Fibroblast of gingiva (primary cell): ENCODE measurements around the gene SMG6.
A peak's percentile ranks its signal among the peaks of the same experiment; 100 is the strongest.
"Not testable (repeated sequence)": the region's sequence is repeated elsewhere in the genome, so short reads cannot be mapped to it uniquely, and the experiment has no call there.

Source experiments
- DNase-seq: peaks from one replicate; pipeline ENCODE4 v3.0.0-alpha.2; 2011; ENCODE audit warnings: low read depth

SMG6 gene

DNA sequence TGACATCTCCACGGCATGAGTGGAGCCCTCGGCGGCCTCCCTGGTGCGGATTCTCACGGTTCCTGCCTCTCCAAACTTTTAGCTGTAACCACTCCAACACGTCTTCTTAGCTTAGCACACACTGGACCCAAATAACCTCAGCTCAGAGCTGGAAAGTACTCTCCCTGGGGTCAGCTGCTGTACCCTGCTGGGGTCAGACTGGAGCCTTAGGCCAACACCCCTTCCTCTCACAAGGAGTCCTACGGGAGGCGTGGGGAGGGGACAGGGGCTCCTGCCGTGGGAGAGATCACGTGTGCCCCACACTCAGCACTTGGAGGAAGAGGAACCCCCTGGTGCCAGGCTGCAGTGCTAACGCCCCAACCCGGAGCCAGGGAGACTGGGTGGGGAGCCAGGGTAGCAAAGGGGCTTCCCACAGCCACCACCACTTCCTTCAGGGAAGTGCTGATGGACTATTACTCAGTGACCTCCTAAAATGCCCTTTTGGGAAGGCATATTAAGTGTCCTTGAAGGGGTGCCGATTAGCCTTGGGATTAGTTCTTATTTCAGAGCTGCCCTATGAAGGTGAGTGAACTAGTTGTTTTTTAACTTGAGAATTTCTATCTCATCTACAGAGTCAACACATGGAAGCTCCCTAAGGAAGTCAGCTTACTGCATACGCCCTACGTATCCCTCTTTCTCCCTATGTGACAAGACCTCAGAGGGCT is 124.6 kb downstream of the SMG6 start:
- no peak for DNase-seq

DNA sequence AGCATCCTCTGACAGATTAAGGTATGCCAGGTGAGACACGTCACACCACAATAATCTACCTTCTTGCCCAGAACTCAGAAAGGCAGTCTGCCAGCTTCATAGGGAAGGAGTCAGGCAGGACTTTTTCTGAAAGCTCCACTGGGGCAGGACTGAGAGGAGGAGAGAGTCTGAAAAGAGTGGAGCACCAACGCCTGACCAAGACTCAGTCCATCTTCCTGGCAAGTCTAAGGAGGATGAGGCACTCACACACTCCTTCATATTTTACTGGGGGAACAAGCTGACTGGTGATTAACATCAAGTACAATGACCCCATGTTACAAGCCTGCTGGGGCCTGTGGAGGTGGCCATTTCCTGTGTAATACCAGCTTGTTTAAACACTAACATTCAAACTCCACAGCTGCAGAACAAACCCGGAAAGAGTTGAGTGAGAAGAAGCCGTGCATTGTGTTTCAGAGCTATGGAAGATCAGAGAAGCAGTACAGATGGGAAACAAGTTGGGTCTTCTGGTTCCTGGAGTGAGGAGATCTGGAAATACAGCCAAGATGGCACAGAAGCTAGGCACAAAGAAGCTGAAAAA is 126.3 kb downstream of the SMG6 start:
- no peak for DNase-seq

DNA sequence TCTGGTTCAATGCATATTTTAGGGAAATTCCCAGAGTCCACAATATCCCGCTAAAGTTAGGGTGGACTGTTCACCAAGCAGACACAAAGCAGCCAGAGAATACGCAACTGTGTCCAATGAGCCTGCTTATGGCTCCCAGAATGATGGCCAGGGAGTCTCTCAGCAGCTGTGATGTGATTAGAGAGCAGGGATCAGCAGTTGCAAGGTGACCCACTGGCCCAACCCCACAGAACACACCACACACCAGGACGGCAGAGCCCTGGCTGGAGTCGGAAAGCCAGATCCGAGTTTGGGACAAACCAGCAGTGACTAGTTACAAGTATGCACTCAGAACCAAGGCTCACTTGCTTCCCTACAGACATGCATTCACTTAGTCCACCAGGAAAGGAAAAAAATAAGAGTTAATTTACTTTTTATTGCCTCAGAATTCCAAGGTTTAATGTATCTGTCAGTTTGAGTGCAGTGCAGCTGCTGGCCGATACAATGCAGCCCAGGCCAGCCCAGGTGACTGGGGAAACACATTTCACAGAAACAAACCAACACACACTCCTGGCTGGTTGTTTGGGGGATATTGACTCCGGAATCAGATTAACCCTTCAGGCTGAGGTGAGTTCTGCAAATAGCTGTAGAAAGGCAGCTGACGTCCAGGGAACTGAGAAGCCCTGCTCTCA is 127.0 kb downstream of the SMG6 start:
- no peak for DNase-seq

DNA sequence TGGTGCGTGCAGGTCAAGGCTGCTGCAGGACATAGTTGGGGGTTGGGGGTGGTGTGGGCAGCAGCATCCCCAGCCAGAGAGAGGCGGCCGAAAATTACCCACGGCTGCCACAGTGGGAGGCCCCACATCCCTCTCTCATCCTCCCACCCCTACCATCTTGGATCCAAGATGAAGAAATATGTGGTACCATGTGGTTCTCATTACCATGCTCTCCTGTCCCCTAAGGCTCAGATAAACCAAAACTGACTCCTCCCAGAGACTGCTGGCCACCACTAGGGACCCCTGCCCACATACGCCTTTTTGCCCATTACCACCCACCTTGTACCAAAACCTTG is 128.3 kb downstream of the SMG6 start:
- no peak for DNase-seq

DNA sequence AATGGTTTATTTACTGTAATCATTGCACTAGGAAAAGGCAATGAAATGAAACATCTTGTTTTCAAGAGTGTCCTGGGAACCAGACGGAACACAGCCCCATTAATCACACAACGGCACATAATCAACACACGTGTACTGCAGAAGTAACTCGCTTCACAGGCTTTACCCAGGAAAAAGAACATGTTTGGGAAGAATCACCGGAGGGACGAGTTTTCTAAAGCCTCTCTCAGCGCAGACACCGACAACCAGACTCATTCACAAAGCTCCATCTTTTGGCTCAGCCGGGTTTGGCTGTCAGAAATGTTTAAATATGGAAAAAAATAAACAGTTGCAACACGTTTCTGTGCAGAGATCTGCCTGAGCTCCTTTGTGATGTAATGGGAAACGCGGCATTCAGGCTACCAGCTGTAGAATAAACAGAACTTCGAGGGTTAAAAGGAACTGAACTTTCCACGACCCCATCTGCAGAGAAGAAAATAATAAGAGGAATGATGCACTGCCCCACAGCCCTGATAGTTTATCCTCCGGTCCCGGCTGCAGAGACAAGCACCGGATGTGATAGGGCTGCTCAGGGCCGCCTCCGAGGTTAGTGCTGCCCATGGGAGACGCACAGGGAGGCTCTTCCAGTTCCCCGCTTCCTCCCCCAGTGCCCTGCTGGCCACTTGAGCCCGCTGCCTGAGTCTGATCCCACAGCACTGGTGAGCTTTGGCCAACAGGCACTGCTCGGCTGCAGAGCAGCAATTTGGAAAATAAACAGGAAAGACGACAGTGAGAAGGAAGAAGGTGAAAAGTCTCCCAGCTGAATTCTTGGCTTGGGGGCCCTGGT is 128.9 kb downstream of the SMG6 start:
- DNase-seq: peak; percentile 88

DNA sequence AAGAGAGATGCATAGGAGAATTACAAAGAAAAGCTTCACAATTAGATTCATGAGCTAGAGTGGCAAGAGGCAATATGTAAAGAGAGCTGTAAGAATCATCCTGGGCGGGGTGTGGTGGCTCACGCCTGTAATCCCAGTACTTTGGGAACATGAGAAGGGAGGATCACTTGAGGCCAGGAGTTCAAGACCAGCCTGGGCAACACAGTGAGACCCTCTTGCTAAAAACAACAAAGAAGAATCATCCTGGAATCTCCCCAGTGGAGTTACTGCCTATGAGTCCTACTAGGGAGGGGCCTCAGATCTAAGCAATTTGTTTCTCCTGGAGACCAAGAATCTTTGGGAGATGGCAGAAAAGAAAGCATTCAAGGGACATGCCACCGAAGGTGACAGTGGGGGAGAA is 129.6 kb downstream of the SMG6 start:
- no peak for DNase-seq

DNA sequence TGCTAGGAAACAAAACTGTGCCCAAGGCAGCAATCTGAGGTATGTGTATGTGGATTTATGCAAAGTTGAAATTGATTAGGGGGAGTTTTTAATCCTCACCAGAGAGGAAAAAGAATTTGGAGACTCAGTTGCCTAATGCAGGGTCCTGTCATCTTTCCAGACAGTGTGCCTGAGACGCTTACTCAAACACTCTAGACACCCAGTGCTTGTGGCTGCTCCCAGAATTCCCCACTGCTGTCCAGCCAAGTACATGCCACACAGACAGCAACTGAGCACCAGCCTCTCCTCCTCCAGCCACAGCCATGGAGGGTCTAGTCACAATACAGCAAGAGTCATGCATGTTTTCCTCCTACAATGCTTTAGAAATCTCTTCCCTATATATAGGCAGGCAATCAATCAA is 130.6 kb downstream of the SMG6 start:
- DNase-seq: peak; percentile 66

DNA sequence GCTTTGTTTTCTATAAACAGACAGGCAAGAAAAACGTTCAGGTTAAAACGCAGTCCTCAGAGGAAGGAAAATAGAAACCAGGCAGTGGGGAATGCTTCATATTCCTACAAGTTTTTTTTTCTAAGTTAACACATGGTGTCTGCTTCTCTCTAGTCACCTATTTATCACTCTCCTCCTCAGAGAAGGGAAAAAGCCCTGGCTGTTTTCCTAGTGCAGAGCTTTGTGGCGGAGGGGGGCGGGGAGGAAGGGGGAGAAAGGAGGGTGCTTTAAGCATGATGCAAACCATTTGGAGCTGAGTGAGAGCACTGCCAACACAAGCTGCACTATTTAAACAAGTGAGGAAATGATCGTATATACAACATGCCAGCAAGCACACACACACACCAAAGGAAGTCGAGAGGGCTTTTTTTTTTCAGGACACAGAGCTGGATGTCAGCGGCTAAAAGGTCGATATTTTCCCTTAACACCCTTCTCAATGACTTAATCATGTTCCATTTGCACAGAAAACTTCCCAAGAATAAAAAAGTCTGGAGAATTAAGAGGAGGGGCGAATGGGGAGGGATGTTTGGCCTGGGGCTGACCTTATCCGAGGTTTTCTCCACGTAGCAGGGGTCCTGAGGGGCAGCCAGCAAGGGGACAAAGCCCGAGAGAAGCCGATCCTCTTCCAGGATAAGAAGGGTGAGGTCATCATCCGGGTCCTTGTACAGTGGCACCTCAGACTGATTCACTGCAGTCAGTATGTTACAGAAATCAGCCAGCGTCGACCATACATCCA is 131.3 kb downstream of the SMG6 start:
- peak; percentile 97 for DNase-seq

DNA sequence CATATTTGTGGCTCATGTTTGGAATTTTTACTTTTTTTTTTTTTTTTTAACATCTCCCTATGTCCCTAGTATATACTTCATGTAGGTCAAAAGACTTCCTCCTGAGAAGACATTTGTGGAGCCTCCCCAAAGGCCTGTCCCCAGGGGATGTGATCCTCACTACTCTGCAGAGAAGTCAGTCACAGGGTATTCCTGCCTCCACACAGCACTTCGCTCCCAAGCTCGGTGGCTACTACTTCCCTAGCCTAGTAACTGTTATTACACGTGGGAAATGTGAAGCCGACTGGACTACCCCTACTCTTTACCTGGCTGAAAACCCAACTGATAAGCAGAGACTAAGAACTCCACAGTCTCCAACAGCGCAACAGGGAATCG is 131.9 kb downstream of the SMG6 start:
- DNase-seq: no peak

DNA sequence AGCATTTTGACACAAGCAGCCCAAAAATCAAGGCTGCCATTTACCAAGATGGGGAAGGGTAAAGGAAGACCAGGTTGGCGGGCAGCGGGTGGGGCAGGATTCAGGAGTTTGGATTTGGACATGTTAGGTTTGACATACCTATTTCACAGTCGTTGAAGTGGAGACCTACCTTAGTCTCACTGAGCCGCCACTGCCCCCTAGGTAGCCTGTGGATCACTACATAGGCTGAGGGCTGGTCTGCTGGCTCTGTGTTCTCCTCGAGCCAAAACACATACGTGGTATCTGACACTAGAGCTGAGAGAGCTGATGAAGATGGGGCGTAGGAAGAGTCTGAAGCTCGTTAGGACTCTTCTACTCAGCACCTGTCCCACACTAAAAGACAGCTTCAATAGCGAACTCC is 133.6 kb downstream of the SMG6 start:
- no peak for DNase-seq

DNA sequence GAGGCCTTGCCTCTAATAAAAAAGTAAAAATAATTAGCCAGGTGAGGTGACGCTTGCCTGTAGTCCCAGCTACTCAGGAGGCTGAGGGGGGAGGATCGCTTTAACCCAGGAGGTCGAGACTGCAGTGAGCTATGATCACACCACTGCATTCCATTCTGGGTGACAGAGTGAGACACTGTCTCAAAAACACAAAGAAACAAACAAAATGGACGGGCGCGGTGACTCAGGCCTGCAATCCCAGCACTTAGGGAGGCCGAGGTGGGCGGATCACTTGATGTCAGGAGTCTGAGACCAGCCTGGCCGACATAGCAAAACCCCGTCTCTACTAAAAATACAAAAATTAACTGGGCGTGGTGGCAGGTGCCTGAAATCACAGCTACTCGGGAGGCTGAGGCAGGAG is 137.9 kb downstream of the SMG6 start:
- not testable (repeated sequence) for DNase-seq

DNA sequence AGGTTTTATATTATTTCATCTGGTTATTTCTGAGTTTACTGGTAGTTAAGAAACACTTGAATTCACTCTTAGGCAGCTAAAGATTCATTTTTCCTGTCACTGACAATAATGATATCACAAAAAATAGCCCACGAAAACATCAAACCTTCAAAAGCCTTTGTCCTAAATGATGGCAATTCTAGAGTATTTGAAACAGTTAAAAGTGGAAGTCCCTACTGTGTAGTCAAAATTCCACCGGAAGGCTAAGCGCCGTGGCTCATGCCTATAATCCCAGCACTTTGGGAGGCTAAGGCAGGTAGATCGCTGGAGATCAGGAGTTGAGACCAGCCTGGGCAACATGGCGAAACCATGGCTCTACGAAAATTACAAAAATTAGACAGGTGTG is 145.2 kb downstream of the SMG6 start:
- DNase-seq: no peak

DNA sequence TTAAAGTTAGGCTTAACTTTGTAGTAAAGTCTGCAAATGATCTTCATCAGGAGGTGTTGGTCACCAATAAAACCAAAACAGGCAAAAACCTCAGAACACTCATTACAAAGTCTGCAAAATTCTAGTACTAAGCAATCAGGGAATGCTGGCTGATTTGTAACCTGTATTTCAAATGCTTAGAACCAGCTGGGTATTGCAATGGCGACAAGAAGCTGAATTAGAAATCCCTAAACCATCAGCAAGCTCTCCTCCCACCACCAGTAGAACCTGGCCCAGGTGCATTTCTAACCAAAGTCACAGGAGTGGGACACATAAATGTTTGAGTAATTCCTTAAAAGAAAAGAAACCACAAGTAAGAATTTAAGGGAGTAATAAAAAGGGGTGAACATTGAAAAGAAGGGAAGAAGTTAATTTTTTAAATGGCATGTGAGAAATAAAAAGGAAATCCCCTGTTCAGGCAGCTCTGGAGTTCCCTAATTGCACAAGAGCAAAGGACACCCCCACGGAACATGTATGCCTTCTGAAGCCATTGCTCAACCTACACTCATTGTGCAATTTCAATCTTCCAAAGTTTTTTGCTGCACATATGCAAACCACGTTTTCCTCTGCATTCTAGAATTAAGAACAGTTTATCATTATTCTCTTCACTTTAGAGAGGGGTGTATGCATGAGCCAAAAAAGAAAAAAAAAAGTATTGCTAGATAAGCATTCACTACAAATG is 145.8 kb downstream of the SMG6 start:
- peak; percentile 93 for DNase-seq

DNA sequence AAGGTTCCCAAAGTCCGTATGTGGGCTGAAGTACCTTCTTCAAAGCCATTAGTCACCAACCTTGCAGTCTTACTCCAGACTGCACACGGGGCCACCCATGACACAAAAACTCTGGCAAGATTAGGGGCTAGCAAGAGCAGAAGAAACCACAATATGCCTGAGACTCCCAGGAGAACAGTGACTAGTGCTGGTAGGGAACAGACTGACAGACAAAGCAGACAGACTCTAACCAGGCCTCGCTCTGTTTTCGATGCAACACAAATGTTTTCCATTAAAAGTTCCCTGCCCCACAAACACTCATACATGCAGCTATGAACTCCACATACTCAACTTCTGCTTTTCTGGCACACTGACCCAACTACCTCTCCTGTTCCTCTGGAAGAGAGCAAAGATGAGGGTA is 146.5 kb downstream of the SMG6 start:
- peak; percentile 85 for DNase-seq

DNA sequence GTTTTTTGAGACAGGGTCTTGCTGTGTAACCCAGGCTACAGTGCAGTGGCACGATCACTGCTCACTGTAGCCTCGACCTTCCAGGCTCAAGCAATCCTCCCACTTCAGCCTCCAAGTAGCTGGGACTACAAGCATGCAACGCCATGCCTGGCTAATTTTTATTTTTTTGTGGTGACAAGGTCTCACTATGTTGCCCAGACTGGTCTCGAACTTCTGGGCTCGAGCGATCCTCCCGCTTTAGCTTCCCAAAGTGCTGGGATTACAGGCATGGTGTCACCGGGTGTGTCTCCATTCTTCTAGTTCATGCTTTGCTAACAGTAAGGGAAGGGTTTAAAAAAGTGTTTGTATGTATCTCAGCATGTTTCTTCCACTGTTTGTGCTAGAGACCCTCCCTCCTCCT is 146.9 kb downstream of the SMG6 start:
- no peak for DNase-seq

DNA sequence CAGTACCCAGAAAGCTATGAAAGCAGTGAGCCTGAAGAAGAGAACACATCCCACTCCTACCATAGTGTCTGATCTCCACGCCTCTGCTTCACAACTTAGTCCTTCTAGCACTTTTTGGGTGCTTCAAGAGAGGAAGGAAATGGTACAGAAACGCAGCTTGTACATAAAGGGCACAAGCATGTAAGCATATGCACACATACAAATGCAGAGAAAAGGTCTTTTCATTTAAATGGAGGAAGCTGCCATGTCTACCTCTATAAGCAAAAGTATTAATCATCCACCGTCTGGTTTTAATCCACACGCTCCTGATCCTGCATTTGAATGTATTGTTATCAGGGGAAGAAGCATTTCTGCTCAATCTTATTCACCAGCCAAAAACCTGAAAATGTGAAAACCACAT is 148.0 kb downstream of the SMG6 start:
- DNase-seq: no peak

DNA sequence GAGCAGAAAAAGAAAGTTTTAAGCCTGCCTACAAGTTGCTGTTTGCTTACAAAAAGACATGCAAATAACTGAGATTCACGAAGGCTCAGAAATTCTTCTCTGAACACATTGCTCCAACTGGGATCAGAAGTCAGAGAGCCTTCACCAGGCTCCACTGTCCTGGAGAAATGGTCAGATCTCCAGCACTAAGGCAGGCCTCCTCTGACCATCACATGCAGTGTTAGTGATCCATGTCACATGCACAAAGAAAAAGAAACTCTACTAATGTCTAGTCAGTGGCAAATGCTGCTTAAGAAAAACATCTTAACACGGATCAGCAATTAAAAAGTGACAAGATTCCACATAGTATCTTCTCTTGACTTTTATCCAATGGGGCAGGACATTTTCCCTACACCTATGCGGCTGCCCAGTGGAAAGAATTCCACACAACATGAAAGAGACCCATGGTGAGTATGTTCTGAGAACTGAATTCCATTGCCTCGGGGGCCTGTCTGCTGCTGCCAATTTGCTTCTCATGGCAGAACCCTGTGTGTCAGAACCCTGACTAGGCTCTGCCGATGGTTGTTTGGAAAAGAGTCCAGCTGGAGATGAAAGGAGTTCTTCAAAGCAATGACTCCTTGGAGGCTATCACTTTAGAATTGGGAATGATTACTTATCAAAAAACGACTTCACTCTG is 152.1 kb downstream of the SMG6 start:
- DNase-seq: no peak

DNA sequence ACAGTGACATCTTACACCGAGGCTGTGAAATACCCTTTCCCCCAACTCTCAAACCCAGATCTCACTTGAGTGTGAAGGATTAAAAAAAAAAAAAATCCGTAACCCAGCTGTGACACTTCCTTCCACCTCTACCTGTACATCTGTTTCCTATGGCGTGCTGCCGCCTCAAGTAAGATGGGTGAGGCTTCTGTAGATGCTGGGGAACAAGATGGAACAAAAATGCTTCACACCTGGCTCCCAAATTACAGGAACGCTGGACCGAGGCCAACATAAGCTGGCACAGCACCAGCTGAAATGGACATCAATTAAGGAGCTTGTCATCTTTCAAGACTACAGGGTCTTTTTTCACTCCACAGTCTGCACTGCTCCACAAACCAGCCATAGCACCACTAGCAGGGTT is 152.8 kb downstream of the SMG6 start:
- DNase-seq: no peak

DNA sequence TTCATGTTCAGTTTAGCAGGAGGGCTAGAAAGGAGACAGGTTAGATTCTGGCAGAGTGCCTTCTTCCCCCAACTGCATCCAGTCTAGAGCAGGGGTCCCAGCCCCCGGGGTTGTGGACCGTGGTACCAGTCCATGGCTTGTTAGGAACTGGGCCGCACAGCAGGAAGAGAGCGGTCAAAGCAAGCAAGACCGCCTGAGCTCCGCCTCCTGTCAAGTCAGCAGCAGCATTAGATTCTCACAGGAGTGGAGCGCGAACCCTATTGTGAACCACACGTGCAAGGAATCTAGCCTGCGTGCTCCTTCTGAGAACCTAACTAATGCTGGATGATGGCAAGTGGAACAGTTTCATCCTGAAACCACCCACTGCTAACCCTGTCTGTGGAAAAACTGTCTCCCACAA is 153.7 kb downstream of the SMG6 start:
- DNase-seq: no peak

DNA sequence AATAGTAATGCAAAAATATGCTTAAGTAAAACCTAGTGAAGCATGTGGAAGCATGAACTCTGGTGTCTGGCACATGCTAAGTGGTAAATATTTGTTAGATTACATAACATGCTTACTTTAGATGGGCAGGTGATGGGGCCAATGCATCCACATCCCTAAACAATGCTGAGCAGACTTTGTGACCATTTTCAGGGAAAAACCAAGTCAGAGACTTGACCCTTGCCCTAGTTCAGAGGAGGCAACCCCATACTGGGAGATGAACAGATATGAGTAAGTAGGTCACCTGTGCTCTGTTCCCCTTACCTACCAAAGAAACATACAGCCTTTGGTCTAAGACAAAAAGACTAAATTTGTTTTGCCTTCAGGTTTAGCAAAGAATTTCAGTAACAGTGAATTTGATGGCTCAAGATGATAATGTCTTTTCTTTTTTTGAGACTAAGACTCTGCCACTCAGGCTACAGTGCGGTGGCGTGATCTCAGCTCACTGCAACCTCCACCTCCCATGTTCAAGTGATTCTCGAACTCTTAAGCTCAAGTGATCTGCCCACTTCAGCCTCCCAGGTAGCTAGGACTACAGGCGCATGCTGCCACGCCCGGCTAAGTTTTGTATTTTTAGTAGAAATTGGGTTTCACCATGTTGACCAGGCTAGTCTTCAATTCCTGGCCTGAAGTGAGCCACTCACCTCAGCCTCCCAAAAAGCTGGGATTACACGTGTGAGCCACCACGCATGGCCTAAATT is 157.3 kb downstream of the SMG6 start:
- DNase-seq: no peak
